Ishikawa (cell line): ENCODE data around the gene XRCC1.

Experiments
- CEBPB ChIP-seq: IDR thresholded peaks from 2 replicates; pipeline ENCODE4 v1.6.1; 2012
- CREB1 ChIP-seq: IDR thresholded peaks from 2 replicates; pipeline ENCODE4 v1.6.1; 2012; ENCODE audit warnings: low read depth
- EGR1 ChIP-seq: IDR thresholded peaks from 2 replicates; pipeline ENCODE4 v1.6.1; 2012
- EP300 ChIP-seq: IDR thresholded peaks from 2 replicates; pipeline ENCODE4 v1.6.1; 2012; ENCODE audit warnings: borderline replicate concordance
- RAD21 ChIP-seq: IDR thresholded peaks from 2 replicates; pipeline ENCODE4 v1.6.1; 2012; ENCODE audit warnings: low read depth
- TCF12 ChIP-seq: IDR thresholded peaks from 2 replicates; pipeline ENCODE4 v1.6.1; 2012; ENCODE audit warnings: low read depth
- TEAD4 ChIP-seq: IDR thresholded peaks from 2 replicates; pipeline ENCODE4 v1.6.1; 2012
- YY1 ChIP-seq: IDR thresholded peaks from 2 replicates; pipeline ENCODE4 v1.6.1; 2012; ENCODE audit warnings: low read depth
- TF ChIP-seq, protein P1 (sequence below): IDR thresholded peaks from 2 replicates; pipeline ENCODE4 v1.6.1; 2012
- TF ChIP-seq, protein P2 (sequence below): IDR thresholded peaks from 2 replicates; pipeline ENCODE4 v1.6.1; 2012; ENCODE audit warnings: low read depth, mild to moderate bottlenecking

DNA sequence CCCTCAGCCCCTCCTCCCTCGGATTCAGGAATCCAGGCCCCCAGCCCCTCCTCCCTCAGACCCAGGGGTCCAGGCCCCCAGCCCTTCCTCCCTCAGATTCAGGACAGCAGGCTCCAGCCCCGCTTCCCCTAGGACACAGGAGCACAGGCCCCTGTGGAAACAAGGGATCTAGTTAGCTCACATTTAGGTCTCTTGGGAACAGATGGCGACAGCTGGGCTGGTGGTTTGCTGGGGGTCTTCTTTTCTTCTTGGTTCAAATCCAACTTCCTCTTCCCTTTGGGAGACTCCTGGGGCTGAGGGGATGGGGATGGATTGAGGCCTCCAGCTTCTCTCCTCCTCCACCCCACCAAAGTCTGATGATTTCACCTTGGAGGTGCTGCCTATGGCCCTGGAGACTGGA is 22.7 kb downstream of the XRCC1 start:
- TF ChIP-seq, protein P1, sequence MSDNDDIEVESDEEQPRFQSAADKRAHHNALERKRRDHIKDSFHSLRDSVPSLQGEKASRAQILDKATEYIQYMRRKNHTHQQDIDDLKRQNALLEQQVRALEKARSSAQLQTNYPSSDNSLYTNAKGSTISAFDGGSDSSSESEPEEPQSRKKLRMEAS: no peak
- TF ChIP-seq TEAD4 (no peak), CEBPB (no peak), RAD21 (no peak), EP300 (no peak), YY1 (no peak), TCF12 (no peak), EGR1 (no peak), CREB1 (no peak)
- TF ChIP-seq, protein P2, sequence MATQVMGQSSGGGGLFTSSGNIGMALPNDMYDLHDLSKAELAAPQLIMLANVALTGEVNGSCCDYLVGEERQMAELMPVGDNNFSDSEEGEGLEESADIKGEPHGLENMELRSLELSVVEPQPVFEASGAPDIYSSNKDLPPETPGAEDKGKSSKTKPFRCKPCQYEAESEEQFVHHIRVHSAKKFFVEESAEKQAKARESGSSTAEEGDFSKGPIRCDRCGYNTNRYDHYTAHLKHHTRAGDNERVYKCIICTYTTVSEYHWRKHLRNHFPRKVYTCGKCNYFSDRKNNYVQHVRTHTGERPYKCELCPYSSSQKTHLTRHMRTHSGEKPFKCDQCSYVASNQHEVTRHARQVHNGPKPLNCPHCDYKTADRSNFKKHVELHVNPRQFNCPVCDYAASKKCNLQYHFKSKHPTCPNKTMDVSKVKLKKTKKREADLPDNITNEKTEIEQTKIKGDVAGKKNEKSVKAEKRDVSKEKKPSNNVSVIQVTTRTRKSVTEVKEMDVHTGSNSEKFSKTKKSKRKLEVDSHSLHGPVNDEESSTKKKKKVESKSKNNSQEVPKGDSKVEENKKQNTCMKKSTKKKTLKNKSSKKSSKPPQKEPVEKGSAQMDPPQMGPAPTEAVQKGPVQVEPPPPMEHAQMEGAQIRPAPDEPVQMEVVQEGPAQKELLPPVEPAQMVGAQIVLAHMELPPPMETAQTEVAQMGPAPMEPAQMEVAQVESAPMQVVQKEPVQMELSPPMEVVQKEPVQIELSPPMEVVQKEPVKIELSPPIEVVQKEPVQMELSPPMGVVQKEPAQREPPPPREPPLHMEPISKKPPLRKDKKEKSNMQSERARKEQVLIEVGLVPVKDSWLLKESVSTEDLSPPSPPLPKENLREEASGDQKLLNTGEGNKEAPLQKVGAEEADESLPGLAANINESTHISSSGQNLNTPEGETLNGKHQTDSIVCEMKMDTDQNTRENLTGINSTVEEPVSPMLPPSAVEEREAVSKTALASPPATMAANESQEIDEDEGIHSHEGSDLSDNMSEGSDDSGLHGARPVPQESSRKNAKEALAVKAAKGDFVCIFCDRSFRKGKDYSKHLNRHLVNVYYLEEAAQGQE: no peak
